GM23338 (cell line): ENCODE results near the gene ADPRHL1.

Experiments
- CREB1 ChIP-seq: fragments of 250-450 bp; sonication (Bioruptor Pico); IDR thresholded peaks from 2 replicates; pipeline ENCODE4 v1.5.0; 2020; ENCODE audit warnings: low read depth, mild to moderate bottlenecking, moderate library complexity
- EZH2 ChIP-seq: fragments of 200-600 bp; sonication (generic); IDR thresholded peaks from one replicate; pipeline ENCODE4 v1.8.0; 2017; ENCODE audit warnings: antibody characterized with exemption, mild to moderate bottlenecking, low read depth; ENCODE audit not compliant: unreplicated experiment
- EZH2phosphoT487 ChIP-seq: fragments of 200-600 bp; sonication (generic); IDR thresholded peaks from one replicate; pipeline ENCODE4 v1.8.1; 2018; ENCODE audit warnings: antibody characterized with exemption; ENCODE audit not compliant: unreplicated experiment
- JUNB ChIP-seq: IDR thresholded peaks from one replicate; pipeline ENCODE4 v1.6.1; 2016; ENCODE audit warnings: antibody characterized with exemption; ENCODE audit not compliant: unreplicated experiment
- NANOG ChIP-seq: IDR thresholded peaks from 2 replicates; pipeline ENCODE4 v1.6.1; 2016; ENCODE audit warnings: antibody characterized with exemption, borderline replicate concordance
- POLR2AphosphoS5 ChIP-seq: IDR thresholded peaks from 2 replicates; pipeline ENCODE4 v1.6.1; 2016; ENCODE audit warnings: antibody characterized with exemption, low read depth
- STAT1 ChIP-seq: IDR thresholded peaks from one replicate; pipeline ENCODE4 v1.6.1; 2016; ENCODE audit warnings: antibody characterized with exemption; ENCODE audit not compliant: unreplicated experiment
- ZNF114 ChIP-seq: fragments of 250-450 bp; sonication (Bioruptor Pico); IDR thresholded peaks from 2 replicates; pipeline ENCODE4 v1.5.0; 2020; ENCODE audit warnings: mild to moderate bottlenecking, moderate library complexity
- ZNF331 ChIP-seq: fragments of 250-450 bp; sonication (Bioruptor Pico); IDR thresholded peaks from 2 replicates; pipeline ENCODE4 v1.5.0; 2020; ENCODE audit warnings: low read depth, mild to moderate bottlenecking, moderate library complexity
- TF ChIP-seq, protein P1 (sequence below), 2 experiments: fragments of 200-600 bp in 1 of 2; sonication (generic) in 1 of 2; conservative IDR thresholded peaks; 2 replicates each; pipeline versions ENCODE4 v1.5.1 to v1.6.1; 2016 to 2017; ENCODE audit warnings: antibody characterized with exemption in 2 of 2, low read depth in 2 of 2, mild to moderate bottlenecking in 2 of 2, moderate library complexity in 1 of 2
- TF ChIP-seq, protein P2 (sequence below): IDR thresholded peaks from one replicate; pipeline ENCODE4 v1.6.1; 2018; ENCODE audit warnings: antibody characterized with exemption; ENCODE audit not compliant: unreplicated experiment
- TF ChIP-seq, protein P3 (sequence below): IDR thresholded peaks from 2 replicates; pipeline ENCODE4 v1.6.1; 2016; ENCODE audit warnings: antibody characterized with exemption

DNA sequence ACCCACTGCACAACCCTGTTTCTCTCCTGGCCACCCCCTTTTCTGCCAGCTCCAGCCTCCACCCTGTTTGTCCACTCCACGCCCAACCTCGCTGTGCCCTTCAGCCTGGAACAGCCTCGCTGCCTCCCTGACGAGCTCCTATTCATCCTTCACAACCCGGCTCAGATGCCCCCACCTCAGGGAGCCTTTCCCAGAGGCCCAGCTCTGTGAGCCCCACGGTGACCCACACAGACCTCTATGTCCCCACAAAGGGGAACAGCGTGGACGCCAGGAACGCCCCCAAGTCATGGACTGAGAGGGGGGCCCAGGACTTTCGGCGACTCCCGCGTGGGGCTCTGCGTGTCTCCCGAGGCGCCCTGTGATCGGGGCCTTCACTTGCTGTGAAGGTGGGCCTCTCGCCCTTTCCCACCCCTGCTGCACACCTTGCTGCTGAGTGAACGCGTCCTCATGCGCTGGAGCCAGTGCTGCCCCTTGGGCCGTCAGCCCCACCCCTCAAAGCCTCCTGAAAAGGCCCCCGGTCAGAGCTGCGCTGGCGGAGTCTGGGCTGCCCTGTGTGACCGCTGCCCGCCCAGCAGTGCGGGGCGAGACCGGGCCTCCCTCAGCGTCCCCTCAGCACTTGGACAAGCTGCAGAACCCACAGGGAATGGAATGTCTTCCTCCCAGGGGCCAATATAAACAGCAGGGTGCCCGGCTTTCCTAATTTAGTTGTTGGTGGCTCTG lies 40.0 kb downstream of the ADPRHL1 start:
- TF ChIP-seq, protein P1, sequence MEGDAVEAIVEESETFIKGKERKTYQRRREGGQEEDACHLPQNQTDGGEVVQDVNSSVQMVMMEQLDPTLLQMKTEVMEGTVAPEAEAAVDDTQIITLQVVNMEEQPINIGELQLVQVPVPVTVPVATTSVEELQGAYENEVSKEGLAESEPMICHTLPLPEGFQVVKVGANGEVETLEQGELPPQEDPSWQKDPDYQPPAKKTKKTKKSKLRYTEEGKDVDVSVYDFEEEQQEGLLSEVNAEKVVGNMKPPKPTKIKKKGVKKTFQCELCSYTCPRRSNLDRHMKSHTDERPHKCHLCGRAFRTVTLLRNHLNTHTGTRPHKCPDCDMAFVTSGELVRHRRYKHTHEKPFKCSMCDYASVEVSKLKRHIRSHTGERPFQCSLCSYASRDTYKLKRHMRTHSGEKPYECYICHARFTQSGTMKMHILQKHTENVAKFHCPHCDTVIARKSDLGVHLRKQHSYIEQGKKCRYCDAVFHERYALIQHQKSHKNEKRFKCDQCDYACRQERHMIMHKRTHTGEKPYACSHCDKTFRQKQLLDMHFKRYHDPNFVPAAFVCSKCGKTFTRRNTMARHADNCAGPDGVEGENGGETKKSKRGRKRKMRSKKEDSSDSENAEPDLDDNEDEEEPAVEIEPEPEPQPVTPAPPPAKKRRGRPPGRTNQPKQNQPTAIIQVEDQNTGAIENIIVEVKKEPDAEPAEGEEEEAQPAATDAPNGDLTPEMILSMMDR (conservative IDR thresholded peaks at IDR 0.05; ENCODE audit: low read depth in 2 of 2), result no peak
- TF ChIP-seq CREB1 (CRISPR knock-in tag) (no peak), POLR2AphosphoS5 (no peak), EZH2 (no peak), EZH2phosphoT487 (no peak), NANOG (no peak), STAT1 (no peak), JUNB (no peak), ZNF114 (CRISPR knock-in tag) (no peak), ZNF331 (no peak)
- TF ChIP-seq, protein P2, sequence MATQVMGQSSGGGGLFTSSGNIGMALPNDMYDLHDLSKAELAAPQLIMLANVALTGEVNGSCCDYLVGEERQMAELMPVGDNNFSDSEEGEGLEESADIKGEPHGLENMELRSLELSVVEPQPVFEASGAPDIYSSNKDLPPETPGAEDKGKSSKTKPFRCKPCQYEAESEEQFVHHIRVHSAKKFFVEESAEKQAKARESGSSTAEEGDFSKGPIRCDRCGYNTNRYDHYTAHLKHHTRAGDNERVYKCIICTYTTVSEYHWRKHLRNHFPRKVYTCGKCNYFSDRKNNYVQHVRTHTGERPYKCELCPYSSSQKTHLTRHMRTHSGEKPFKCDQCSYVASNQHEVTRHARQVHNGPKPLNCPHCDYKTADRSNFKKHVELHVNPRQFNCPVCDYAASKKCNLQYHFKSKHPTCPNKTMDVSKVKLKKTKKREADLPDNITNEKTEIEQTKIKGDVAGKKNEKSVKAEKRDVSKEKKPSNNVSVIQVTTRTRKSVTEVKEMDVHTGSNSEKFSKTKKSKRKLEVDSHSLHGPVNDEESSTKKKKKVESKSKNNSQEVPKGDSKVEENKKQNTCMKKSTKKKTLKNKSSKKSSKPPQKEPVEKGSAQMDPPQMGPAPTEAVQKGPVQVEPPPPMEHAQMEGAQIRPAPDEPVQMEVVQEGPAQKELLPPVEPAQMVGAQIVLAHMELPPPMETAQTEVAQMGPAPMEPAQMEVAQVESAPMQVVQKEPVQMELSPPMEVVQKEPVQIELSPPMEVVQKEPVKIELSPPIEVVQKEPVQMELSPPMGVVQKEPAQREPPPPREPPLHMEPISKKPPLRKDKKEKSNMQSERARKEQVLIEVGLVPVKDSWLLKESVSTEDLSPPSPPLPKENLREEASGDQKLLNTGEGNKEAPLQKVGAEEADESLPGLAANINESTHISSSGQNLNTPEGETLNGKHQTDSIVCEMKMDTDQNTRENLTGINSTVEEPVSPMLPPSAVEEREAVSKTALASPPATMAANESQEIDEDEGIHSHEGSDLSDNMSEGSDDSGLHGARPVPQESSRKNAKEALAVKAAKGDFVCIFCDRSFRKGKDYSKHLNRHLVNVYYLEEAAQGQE, result no peak
- TF ChIP-seq, protein P3, sequence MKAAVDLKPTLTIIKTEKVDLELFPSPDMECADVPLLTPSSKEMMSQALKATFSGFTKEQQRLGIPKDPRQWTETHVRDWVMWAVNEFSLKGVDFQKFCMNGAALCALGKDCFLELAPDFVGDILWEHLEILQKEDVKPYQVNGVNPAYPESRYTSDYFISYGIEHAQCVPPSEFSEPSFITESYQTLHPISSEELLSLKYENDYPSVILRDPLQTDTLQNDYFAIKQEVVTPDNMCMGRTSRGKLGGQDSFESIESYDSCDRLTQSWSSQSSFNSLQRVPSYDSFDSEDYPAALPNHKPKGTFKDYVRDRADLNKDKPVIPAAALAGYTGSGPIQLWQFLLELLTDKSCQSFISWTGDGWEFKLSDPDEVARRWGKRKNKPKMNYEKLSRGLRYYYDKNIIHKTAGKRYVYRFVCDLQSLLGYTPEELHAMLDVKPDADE, result no peak
